ENCODE data around the gene LINC00305.

LINC00305 gene

DNA sequence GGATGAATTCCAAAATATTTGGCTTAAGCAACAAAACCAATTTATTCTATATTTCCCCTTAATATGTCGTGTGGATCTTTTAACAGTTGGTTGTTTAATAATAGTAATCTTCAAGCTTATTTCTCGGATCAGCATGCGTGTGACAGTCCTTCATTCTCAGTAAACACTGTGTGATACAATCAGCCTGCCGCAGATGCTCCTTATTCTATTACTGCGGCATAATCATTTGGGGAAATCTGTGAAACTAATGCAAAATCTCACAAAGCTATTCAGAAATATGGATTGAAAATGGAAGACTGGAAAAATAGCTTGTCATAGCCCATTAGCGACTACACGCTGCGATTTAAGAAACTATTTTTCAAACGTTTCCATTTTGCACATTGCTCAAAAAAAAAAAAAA is 36.9 kb downstream of the LINC00305 start:
- no peak for DNase-seq

DNA sequence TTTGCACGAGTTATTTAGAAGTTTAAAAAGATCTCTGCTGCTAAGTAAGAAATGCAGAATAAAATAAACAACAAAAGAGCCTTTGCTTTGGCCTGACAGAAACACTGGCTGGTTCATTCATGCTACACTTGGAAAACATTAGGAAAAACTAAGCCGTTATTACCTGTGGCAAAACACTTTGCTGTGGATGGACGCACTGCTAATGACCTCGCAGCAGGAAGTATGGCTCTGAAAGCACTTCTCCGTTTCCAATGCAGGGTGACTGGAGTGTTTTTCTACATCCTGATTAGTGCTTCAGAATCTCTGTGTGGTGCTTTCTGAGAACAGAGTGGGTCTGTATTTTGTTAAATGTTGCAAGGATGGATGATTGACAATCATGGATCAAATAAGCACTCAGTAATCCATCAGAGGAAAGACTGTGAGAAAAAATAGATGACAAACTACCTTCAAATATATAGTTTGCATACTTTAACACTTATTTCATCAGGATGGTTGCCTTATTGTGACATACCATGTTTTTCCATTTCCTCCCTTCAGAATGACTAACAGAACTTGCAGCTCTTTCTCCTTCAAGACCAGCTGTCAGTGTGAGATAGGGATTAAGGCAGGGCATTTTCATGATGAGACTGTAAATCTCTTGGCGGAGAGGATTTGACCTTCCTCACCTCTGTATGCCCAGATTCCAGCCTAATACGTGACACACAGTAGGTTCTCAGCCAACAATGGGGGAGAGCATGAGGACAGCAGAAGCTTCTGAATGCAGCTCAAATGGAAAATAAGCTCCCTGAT is 38.0 kb downstream of the LINC00305 start:
- DNase-seq: no peak

- no peak for DNase-seq
These were observed 44.9 kb downstream of the LINC00305 start for GRCh38 chr18:64103986-64104385.

DNA sequence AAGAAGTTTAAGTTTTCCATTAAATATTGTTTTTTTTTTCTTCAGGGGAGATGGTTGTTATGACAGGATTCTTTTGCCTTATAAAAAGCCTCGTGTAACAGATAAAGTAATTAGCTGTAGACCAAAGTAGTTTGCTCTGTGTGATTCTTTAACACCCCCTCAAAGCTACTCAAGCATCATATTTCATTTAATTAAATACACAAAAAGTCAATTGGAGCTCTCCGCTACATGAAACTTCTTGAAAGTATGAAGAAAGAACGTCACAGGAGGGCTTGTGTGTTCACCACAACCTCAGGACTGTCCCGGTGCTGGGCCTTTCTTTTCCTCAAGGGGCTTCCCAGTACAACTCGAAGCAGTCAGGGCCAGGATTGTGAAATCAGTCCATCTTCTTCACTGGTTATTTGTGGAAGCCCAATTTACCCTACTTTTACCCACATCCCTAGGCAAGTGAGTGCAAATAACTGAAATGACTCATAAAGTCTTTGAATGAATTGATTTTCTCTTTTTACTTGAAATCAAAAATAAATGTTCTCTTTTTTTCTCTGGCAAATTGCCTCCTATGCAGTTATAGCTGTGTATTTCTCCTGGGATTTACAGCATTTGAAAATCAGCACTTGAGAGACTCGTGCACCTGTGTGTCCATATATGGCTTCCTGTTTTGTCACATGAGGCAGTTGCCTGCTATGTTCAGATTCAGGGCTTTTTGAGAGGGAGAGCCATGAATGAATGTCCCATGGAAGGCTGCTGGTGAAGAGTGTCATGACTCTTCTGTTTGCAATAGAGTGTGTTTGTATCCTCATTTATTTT is 48.6 kb downstream of the LINC00305 start:
- DNase-seq: peak; percentile 40

DNA sequence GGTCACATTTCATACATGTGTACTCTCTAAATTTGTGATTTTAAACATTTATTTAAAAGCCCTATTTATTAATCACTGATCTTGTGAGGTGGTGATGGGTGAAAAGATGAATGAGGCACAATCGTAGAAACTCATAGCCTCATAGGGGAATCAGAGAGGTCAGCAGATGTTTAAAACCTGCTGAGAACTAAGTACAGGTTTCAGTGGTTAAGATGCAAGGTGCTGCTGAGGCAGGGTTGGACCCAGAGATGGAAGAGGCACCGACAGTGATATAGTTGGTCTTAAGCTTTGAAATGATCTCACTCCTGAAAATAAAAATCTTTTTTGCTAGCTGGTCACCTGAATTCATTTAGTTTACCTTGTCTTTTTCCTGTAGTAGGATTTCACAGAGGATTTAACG is 49.6 kb downstream of the LINC00305 start:
- no peak for DNase-seq

GRCh38 chr18:64097497-64097896 is 51.4 kb downstream of the LINC00305 start:
- no peak for DNase-seq

- no peak for DNase-seq
These were observed 53.8 kb downstream of the LINC00305 start for GRCh38 chr18:64095056-64095455.

GRCh38 chr18:64094210-64094609 is 54.7 kb downstream of the LINC00305 start:
- DNase-seq: no peak

DNA sequence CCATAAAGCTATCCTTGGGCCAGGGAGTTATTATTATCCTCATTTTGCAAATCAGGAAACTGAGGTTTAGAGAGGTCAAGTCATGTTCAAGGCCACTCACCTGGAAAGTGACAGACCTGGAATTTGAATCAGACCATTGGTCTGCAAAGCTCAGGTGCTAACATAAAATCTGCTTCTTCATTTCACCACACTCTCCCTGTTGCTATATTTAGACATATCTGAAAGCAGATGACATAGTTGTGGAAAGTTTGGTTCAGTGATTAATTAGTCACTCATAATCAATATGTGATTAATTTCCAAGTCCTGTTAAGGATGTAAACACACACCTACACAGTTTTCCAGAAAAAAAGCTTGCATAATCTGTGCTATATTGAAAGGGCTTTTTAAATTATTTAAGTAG is 57.4 kb downstream of the LINC00305 start:
- DNase-seq: no peak

- no peak for DNase-seq
These were observed 58.0 kb downstream of the LINC00305 start for GRCh38 chr18:64090876-64091275.

DNA sequence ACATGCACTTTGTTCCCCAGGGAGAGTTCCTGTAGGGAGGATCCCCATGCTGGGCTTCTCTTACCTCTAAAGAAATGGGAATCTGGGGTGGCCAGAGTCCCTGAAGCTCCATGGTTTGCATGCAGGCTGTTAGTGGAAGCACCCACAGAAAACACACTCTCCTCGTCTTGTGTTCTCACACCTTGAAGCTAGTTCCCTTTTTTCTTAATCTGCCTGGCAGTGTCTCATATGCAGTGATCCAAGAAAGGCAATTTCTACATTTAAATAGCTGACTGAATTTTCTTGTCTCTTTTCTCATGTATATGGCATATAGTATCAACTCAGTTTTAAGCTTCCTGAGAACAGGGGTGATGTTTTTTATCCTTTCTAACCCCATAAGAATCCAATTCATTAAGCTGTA is 65.0 kb downstream of the LINC00305 start:
- DNase-seq: no peak

DNA sequence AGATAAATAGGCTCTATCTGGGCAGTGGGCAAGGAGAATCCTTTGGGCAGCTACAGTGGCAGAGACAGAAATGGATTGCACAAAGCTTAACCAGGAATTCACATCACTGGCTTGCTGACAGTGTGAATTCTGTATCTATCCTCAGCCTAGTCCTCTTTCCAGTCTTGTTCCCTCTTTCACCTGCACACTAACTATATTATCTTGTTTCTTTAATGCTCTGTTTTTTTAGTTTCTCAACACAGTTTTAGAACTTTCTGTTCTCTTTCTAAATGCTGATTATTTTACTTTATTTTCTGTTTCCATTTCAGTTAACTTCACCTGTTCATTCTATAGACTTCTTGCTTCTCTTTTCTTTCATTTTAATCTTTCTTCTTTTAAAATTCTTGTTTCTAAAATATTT is 66.4 kb downstream of the LINC00305 start:
- DNase-seq: no peak

- no peak for DNase-seq
These were observed 66.8 kb downstream of the LINC00305 start for GRCh38 chr18:64082054-64082453.

DNA sequence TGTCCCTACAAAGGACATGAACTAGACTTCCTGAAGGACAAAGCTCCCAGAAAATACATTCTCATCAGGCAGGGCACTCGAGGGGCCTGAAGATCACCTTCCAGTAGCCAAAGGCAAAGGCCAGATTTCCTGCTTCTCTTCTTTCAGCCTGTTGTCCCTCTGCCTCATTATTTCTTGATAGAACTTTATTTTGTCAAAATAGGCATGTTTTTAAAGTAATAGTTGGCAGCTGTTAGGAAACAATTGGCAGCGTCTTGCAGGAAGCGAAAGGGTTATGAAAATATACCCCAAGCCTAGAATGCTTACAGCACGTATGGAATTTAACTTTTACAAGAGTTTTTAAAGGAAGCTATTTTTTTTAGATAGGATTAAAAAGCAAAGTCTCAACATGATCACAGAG is 74.9 kb downstream of the LINC00305 start:
- no peak for DNase-seq

GRCh38 chr18:64055019-64055418 is 93.9 kb downstream of the LINC00305 start:
- no peak for DNase-seq

- no peak for DNase-seq
These were observed 95.6 kb downstream of the LINC00305 start for GRCh38 chr18:64053246-64053645.

DNA sequence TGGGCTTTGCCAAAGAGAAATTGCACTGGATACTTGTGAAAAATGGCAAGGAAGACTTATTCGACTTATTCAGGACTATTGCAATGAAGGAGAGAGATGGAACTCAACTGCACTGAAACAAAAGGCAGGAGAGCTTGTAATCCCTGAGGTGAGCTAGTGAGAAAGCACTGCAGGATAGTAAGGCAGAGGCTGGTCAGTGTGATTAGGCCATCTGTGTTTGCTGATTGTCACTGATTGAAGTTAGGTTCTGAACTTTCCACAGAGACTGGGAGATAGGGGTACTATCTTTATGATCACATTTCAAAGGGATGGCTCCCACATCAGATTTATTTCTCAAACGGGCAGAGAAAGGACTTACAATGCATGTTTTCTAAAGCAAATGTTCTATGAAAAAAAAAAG is 96.1 kb downstream of the LINC00305 start:
- no peak for DNase-seq

GRCh38 chr18:64044616-64045015 is 104.3 kb downstream of the LINC00305 start:
- DNase-seq: no peak

DNA sequence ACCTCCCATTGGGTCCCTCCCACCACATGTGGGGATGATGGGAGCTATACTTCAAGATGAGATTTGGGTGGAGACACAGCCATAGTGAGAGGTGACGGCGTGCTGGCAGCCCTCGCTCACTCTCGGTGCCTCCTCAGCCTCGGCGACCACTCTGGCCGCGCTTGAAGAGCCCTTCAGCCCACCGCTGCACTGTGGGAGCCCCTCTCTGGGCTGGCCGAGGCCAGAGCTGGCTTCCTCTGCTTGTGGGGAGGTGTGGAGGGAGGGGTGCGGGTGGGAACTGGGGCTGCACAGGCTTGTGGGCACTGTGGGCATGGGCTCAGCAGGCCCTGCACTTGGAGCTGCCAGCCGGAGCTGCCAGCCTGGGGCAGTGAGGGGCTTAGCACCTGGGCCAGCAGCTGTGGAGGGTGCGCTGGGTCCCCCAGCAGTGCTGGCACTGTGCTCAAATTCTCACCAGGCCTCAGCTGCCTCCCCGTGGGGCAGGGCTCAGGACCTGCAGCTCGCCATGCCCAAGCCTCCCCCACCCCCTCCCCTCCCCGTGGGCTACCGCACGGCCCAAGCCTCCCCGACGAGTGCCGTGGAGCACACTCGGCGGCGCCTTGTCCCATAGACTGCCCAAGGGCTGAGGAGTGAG is 106.0 kb downstream of the LINC00305 start:
- DNase-seq: no peak

GRCh38 chr18:64037812-64038414 is 111.0 kb downstream of the LINC00305 start:
- no peak for DNase-seq

DNA sequence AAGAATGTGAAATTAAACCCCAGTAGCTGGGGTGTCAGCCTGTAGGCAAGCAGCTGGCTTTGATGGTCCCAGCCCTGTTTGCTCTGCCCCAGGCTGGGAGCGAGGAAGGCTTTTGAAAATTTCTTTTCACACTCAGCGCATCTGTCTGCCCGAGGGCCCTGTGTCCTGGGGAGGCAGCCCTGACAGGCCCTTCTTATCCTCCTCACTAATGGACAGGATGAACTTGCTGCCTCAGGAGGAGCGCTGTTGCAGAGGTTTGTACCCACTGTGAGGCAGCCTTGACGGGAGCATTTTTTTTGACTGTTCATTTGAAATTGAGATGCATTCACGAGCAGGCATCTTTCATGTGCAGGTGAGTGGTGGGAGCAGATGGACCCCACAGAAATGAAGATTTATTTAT is 116.6 kb downstream of the LINC00305 start:
- no peak for DNase-seq

- DNase-seq: no peak
These were observed 117.5 kb downstream of the LINC00305 start for GRCh38 chr18:64031411-64031810.

All from NCI-H1436 treated with DMSO at 0.1 percent for 48 hours (cell line).